Measurements from ENCODE around the gene CFAP52.
"Not testable (repeated sequence)": the region's sequence is repeated elsewhere in the genome, so short reads cannot be mapped to it uniquely, and the experiment has no call there.

CFAP52 gene

DNA sequence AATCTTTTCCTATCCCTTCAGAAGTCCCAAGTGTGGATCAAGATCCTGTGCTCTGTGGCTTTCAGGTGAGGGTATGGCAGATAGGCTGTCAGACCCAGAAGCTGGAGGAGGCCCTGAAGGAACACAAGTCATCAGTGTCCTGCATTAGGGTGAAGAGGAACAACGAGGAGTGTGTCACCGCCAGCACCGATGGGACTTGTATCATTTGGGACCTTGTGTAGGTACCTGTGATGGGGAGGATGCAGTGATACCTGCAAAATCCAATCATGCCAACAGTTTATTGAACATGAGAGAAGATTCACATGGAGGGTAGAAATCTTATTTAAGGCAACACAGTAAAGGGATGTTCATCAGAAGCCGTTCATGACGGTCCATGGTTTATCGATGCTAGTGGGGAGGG lies 58.9 kb downstream of the CFAP52 start:
- Histone ChIP-seq H3K4me1 (ENCODE audit: insufficient read depth, low read length) (no peaks in the 10 kb centered on the region), H3K36me3 (ENCODE audit: insufficient read depth, low read length) (no peaks in the 10 kb centered on the region), H3K9me3 (ENCODE audit: insufficient read depth, low read length, severe bottlenecking) (no peaks in the 10 kb centered on the region), H3K27ac (ENCODE audit: low read length) (no peak overlapping the region), H2AFZ (ENCODE audit: low read depth, low read length) (no peak overlapping the region), H3K4me2 (ENCODE audit: insufficient read depth, low read length) (no peak overlapping the region), H3K79me2 (ENCODE audit: insufficient read depth, low read length) (no peaks in the 10 kb centered on the region), H3K27me3 (ENCODE audit: insufficient read depth, low read length, poor library complexity) (peaks cover 6% of the 10 kb centered on the region), H3K4me3 (ENCODE audit: low read depth in 1 of 2, low read length in 2 of 2) (no peak overlapping the region), H3K9ac (ENCODE audit: low read depth, low read length) (no peak overlapping the region), H4K20me1 (ENCODE audit: insufficient read depth, low read length) (no peaks in the 10 kb centered on the region)
- no peak for DNase-seq
- no peak for TF ChIP-seq EZH2 (IDR thresholded peaks at IDR 0.05; ENCODE audit: borderline replicate concordance, low read depth, low read length, severe bottlenecking)
- TF ChIP-seq, protein P1, sequence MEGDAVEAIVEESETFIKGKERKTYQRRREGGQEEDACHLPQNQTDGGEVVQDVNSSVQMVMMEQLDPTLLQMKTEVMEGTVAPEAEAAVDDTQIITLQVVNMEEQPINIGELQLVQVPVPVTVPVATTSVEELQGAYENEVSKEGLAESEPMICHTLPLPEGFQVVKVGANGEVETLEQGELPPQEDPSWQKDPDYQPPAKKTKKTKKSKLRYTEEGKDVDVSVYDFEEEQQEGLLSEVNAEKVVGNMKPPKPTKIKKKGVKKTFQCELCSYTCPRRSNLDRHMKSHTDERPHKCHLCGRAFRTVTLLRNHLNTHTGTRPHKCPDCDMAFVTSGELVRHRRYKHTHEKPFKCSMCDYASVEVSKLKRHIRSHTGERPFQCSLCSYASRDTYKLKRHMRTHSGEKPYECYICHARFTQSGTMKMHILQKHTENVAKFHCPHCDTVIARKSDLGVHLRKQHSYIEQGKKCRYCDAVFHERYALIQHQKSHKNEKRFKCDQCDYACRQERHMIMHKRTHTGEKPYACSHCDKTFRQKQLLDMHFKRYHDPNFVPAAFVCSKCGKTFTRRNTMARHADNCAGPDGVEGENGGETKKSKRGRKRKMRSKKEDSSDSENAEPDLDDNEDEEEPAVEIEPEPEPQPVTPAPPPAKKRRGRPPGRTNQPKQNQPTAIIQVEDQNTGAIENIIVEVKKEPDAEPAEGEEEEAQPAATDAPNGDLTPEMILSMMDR (IDR thresholded peaks at IDR 0.05; ENCODE audit: borderline replicate concordance, extremely low read depth, low read length, poor library complexity, severe bottlenecking) = no peak
- no peak for ATAC-seq (ENCODE audit: insufficient read depth, low read depth)

DNA sequence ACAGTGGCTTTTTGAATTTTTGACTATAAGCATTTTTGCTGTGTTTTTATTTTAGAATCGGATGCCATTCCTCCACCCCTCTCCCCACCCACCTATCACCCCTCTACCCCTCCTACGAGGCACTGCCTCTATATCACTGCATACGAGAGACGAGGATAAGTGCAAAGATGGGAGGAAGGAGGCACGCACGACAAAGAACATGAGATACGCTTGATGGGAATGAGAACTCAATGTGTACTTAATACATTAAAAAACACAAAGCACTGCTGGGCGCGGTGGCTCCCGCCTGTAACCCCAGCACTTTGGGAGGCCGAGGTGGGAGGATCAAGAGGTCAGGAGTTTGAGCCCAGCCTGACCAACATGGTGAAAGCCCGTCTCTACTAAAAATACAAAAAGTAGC lies 60.1 kb downstream of the CFAP52 start:
- Histone ChIP-seq H3K27me3 (ENCODE audit: insufficient read depth, low read length, poor library complexity) (peaks cover 6% of the 10 kb centered on the region), H3K79me2 (ENCODE audit: insufficient read depth, low read length) (no peaks in the 10 kb centered on the region), H3K4me2 (ENCODE audit: insufficient read depth, low read length) (no peak overlapping the region), H3K9me3 (ENCODE audit: insufficient read depth, low read length, severe bottlenecking) (no peaks in the 10 kb centered on the region), H3K4me1 (ENCODE audit: insufficient read depth, low read length) (no peaks in the 10 kb centered on the region), H3K4me3 (ENCODE audit: low read depth in 1 of 2, low read length in 2 of 2) (no peak overlapping the region), H3K27ac (ENCODE audit: low read length) (no peak overlapping the region), H3K9ac (ENCODE audit: low read depth, low read length) (no peak overlapping the region), H4K20me1 (ENCODE audit: insufficient read depth, low read length) (no peaks in the 10 kb centered on the region), H2AFZ (ENCODE audit: low read depth, low read length) (no peak overlapping the region), H3K36me3 (ENCODE audit: insufficient read depth, low read length) (no peaks in the 10 kb centered on the region)
- no peak for DNase-seq
- TF ChIP-seq EZH2 (IDR thresholded peaks at IDR 0.05; ENCODE audit: borderline replicate concordance, low read depth, low read length, severe bottlenecking) = no peak
- TF ChIP-seq, protein P1 (IDR thresholded peaks at IDR 0.05; ENCODE audit: borderline replicate concordance, extremely low read depth, low read length, poor library complexity, severe bottlenecking) = no peak
- no peak for ATAC-seq (ENCODE audit: insufficient read depth, low read depth)

DNA sequence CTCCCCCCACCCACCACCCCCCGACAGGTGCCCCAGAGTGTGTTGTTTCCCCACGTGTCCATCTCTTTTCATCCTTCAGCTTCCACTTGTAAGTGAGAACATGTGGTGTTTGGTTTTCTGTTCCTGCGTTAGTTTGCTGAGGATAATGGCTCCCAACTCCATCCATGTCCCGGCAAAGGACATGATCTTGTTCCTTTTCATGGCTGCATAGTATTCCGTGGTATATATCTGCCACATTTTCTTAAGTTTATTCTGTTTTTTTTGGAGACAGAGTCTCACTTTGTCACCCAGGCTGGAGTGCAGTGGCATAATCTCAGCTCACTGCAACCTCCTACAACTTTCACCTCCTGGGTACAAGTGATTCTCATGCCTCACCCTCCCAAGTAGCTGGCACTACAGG lies 63.9 kb downstream of the CFAP52 start:
- H3K9me3 ChIP-seq (ENCODE audit: insufficient read depth, low read length, severe bottlenecking); H3K9ac ChIP-seq (ENCODE audit: low read depth, low read length); DNase-seq; H3K4me3 ChIP-seq (ENCODE audit: low read depth in 1 of 2, low read length in 2 of 2); H3K4me2 ChIP-seq (ENCODE audit: insufficient read depth, low read length); ATAC-seq (ENCODE audit: insufficient read depth, low read depth); H3K79me2 ChIP-seq (ENCODE audit: insufficient read depth, low read length); H3K27ac ChIP-seq (ENCODE audit: low read length); H3K4me1 ChIP-seq (ENCODE audit: insufficient read depth, low read length); H2AFZ ChIP-seq (ENCODE audit: low read depth, low read length); H4K20me1 ChIP-seq (ENCODE audit: insufficient read depth, low read length); H3K36me3 ChIP-seq (ENCODE audit: insufficient read depth, low read length); H3K27me3 ChIP-seq (ENCODE audit: insufficient read depth, low read length, poor library complexity): not testable (repeated sequence)

DNA sequence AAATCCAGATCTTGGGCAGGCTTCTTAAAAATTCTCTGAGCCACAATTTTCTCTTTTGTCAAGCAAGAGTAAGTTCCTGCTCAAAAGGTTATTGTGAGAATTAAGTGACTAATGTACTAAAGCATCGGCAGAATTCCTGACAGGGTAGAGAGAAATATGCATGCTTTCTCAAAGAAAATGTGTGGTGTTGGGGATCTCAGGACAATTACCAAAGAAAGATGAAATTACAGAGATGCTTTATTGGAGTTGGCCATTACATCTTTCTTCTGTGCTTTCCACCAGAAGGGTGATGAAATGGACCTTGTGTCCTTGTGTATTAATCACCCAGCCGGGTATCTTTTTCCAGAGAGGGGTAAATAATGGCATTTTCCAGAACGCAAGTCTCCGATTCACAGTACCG lies 67.2 kb downstream of the CFAP52 start:
- no peak for ATAC-seq (ENCODE audit: insufficient read depth, low read depth)
- H3K4me2 ChIP-seq (ENCODE audit: insufficient read depth, low read length) = no peak overlapping the region

More for the DNA sequence above, 67.2 kb downstream of the CFAP52 start:
- TF ChIP-seq, protein P1 (IDR thresholded peaks at IDR 0.05; ENCODE audit: borderline replicate concordance, extremely low read depth, low read length, poor library complexity, severe bottlenecking) = no peak
- no peak for TF ChIP-seq EZH2 (IDR thresholded peaks at IDR 0.05; ENCODE audit: borderline replicate concordance, low read depth, low read length, severe bottlenecking)
- no peak for DNase-seq
- Histone ChIP-seq H3K27me3 (ENCODE audit: insufficient read depth, low read length, poor library complexity) (peaks cover 14% of the 10 kb centered on the region), H3K79me2 (ENCODE audit: insufficient read depth, low read length) (no peaks in the 10 kb centered on the region), H3K9ac (ENCODE audit: low read depth, low read length) (no peak overlapping the region), H3K36me3 (ENCODE audit: insufficient read depth, low read length) (no peaks in the 10 kb centered on the region), H3K4me1 (ENCODE audit: insufficient read depth, low read length) (peaks cover 10% of the 10 kb centered on the region), H4K20me1 (ENCODE audit: insufficient read depth, low read length) (no peaks in the 10 kb centered on the region), H3K9me3 (ENCODE audit: insufficient read depth, low read length, severe bottlenecking) (no peaks in the 10 kb centered on the region), H3K4me3 (ENCODE audit: low read depth in 1 of 2, low read length in 2 of 2) (no peak overlapping the region), H3K27ac (ENCODE audit: low read length) (no peak overlapping the region), H2AFZ (ENCODE audit: low read depth, low read length) (no peak overlapping the region)
